Activated T-helper 17 cell treated with anti-CD3 and anti-CD28 coated beads, Interleukin-2, amount 50 U/mL, for 72 hours (primary cell): Measurements from ENCODE around the gene DHRS2. TPM values are rescaled to one million over a fixed set of nuclear protein-coding genes. Genes with fewer than 3 reads are reported as not detected.

Source experiments
- ATAC-seq: fragments of 150-1000 bp; cut with Tn5 transposase; replicated peaks from 2 replicates; pipeline ENCODE4 v1.10.0; 2021; ENCODE audit warnings: mild to moderate bottlenecking, moderate library complexity
- H3K27ac Mint-ChIP-seq: one replicate; pipeline ENCODE4 v1.8.0; 2022; ENCODE audit warnings: mixed read lengths
- H3K27me3 Mint-ChIP-seq: one replicate; pipeline ENCODE4 v1.8.0; 2022; ENCODE audit warnings: mixed read lengths
- H3K36me3 Mint-ChIP-seq: one replicate; pipeline ENCODE4 v1.8.0; 2022; ENCODE audit warnings: low read depth, mild to moderate bottlenecking, mixed read lengths
- H3K4me1 Mint-ChIP-seq: one replicate; pipeline ENCODE4 v1.8.0; 2022; ENCODE audit warnings: mixed read lengths
- H3K4me3 Mint-ChIP-seq: one replicate; pipeline ENCODE4 v1.8.0; 2022; ENCODE audit warnings: mild to moderate bottlenecking, mixed read lengths
- H3K9me3 Mint-ChIP-seq: one replicate; pipeline ENCODE4 v1.8.0; 2022; ENCODE audit warnings: mixed read lengths
- total RNA-seq, 2 donors: library from RNA; stranded (reverse); gene quantifications; one replicate each; pipeline ENCODE4 v1.2.3, GENCODE V29; 2022

The DHRS2 gene
- total RNA-seq, 2 donors from 2014 or later, result 7.9 to 17.7 TPM

- Mint-ChIP-seq H3K4me1 (no peaks in the 10 kb centered on the region), H3K9me3 (peaks cover 6% of the 10 kb centered on the region), H3K27me3 (peaks cover 19% of the 10 kb centered on the region), H3K4me3 (no peak overlapping the region), H3K27ac (no peak overlapping the region), H3K36me3 (no peaks in the 10 kb centered on the region)
- no peak for ATAC-seq
Measured at GRCh38 chr14:23620177-23620702, 15.9 kb upstream of the DHRS2 start.

- no peaks in the 10 kb centered on the region for H3K36me3 Mint-ChIP-seq
- H3K4me1 Mint-ChIP-seq, result no peaks in the 10 kb centered on the region
- H3K27ac Mint-ChIP-seq, result no peak overlapping the region
- peaks cover 6% of the 10 kb centered on the region for H3K9me3 Mint-ChIP-seq
- no peak overlapping the region for H3K4me3 Mint-ChIP-seq
- no peak for ATAC-seq
- peaks cover 19% of the 10 kb centered on the region for H3K27me3 Mint-ChIP-seq
Measured at GRCh38 chr14:23621204-23621931, 14.8 kb upstream of the DHRS2 start.

GRCh38 chr14:23621932-23622730, 14.0 kb upstream of the DHRS2 start:
- Mint-ChIP-seq H3K36me3 (no peaks in the 10 kb centered on the region), H3K27me3 (peaks cover 21% of the 10 kb centered on the region), H3K4me1 (no peaks in the 10 kb centered on the region), H3K9me3 (peaks cover 6% of the 10 kb centered on the region), H3K4me3 (no peak overlapping the region), H3K27ac (no peak overlapping the region)
- ATAC-seq, result no peak

- Mint-ChIP-seq H3K27ac (no peak overlapping the region), H3K4me1 (no peaks in the 10 kb centered on the region), H3K36me3 (no peaks in the 10 kb centered on the region), H3K9me3 (peaks cover 6% of the 10 kb centered on the region), H3K27me3 (peaks cover 23% of the 10 kb centered on the region), H3K4me3 (no peak overlapping the region)
- ATAC-seq, result no peak
Measured at GRCh38 chr14:23622990-23623389, 13.2 kb upstream of the DHRS2 start.

- Mint-ChIP-seq H3K4me1 (no peaks in the 10 kb centered on the region), H3K36me3 (no peaks in the 10 kb centered on the region), H3K27me3 (peaks cover 23% of the 10 kb centered on the region), H3K27ac (no peak overlapping the region), H3K4me3 (no peak overlapping the region), H3K9me3 (peaks cover 6% of the 10 kb centered on the region)
- ATAC-seq, result no peak
Measured at GRCh38 chr14:23623962-23624361, 12.2 kb upstream of the DHRS2 start.

GRCh38 chr14:23624830-23625404, 11.2 kb upstream of the DHRS2 start:
- H3K9me3 Mint-ChIP-seq, result peaks cover 6% of the 10 kb centered on the region
- no peak for ATAC-seq
- H3K4me3 Mint-ChIP-seq, result no peak overlapping the region
- H3K4me1 Mint-ChIP-seq, result no peaks in the 10 kb centered on the region
- no peaks in the 10 kb centered on the region for H3K36me3 Mint-ChIP-seq
- no peak overlapping the region for H3K27ac Mint-ChIP-seq
- H3K27me3 Mint-ChIP-seq, result peaks cover 23% of the 10 kb centered on the region

- Mint-ChIP-seq H3K4me3 (no peak overlapping the region), H3K36me3 (no peaks in the 10 kb centered on the region), H3K27me3 (peaks cover 15% of the 10 kb centered on the region), H3K9me3 (peaks cover 6% of the 10 kb centered on the region), H3K27ac (no peak overlapping the region), H3K4me1 (peaks cover under 1% of the 10 kb centered on the region)
- ATAC-seq, result no peak
Measured at GRCh38 chr14:23626946-23627345, 9.2 kb upstream of the DHRS2 start.

- Mint-ChIP-seq H3K4me1 (peaks cover 6% of the 10 kb centered on the region), H3K9me3 (peaks cover 6% of the 10 kb centered on the region), H3K4me3 (no peak overlapping the region), H3K36me3 (no peaks in the 10 kb centered on the region), H3K27ac (no peak overlapping the region), H3K27me3 (peaks cover 12% of the 10 kb centered on the region)
- ATAC-seq, result no peak
Measured at GRCh38 chr14:23627961-23628360, 8.2 kb upstream of the DHRS2 start.

- Mint-ChIP-seq H3K27ac (no peak overlapping the region), H3K36me3 (no peaks in the 10 kb centered on the region), H3K4me1 (peaks cover 6% of the 10 kb centered on the region), H3K9me3 (peaks cover 6% of the 10 kb centered on the region), H3K27me3 (peaks cover 14% of the 10 kb centered on the region), H3K4me3 (no peak overlapping the region)
- ATAC-seq, result no peak
Measured at GRCh38 chr14:23629204-23629603, 7.0 kb upstream of the DHRS2 start.

- Mint-ChIP-seq H3K27ac (peak overlapping the region; percentile 4), H3K4me1 (peaks cover 6% of the 10 kb centered on the region), H3K4me3 (no peak overlapping the region), H3K9me3 (no peaks in the 10 kb centered on the region), H3K36me3 (no peaks in the 10 kb centered on the region), H3K27me3 (peaks cover 8% of the 10 kb centered on the region)
- peak; percentile 25 for ATAC-seq
Measured at GRCh38 chr14:23629832-23630396, 6.2 kb upstream of the DHRS2 start.

GRCh38 chr14:23630687-23631086, 5.5 kb upstream of the DHRS2 start:
- no peaks in the 10 kb centered on the region for H3K36me3 Mint-ChIP-seq
- no peaks in the 10 kb centered on the region for H3K9me3 Mint-ChIP-seq
- peaks cover 6% of the 10 kb centered on the region for H3K4me1 Mint-ChIP-seq
- H3K27ac Mint-ChIP-seq, result peak overlapping the region; percentile 4
- peaks cover 8% of the 10 kb centered on the region for H3K27me3 Mint-ChIP-seq
- no peak overlapping the region for H3K4me3 Mint-ChIP-seq
- no peak for ATAC-seq

- ATAC-seq, result no peak
- H3K9me3 Mint-ChIP-seq, result no peaks in the 10 kb centered on the region
- peaks cover 6% of the 10 kb centered on the region for H3K4me1 Mint-ChIP-seq
- no peak overlapping the region for H3K27ac Mint-ChIP-seq
- H3K36me3 Mint-ChIP-seq, result no peaks in the 10 kb centered on the region
- H3K27me3 Mint-ChIP-seq, result peaks cover 8% of the 10 kb centered on the region
- peak overlapping the region; percentile 59 for H3K4me3 Mint-ChIP-seq
Measured at GRCh38 chr14:23631234-23631633, 4.9 kb upstream of the DHRS2 start.

- peaks cover 8% of the 10 kb centered on the region for H3K27me3 Mint-ChIP-seq
- H3K4me3 Mint-ChIP-seq, result peak overlapping the region; percentile 59
- H3K4me1 Mint-ChIP-seq, result peaks cover 6% of the 10 kb centered on the region
- H3K27ac Mint-ChIP-seq, result peak overlapping the region; percentile 34
- ATAC-seq, result peak; percentile 83
- H3K36me3 Mint-ChIP-seq, result no peaks in the 10 kb centered on the region
- no peaks in the 10 kb centered on the region for H3K9me3 Mint-ChIP-seq
Measured at GRCh38 chr14:23631702-23632460, 4.3 kb upstream of the DHRS2 start.
